Karpas-422 (cell line): ENCODE results near the gene PAEP. TPM values are rescaled to one million over a fixed set of nuclear protein-coding genes. Genes with fewer than 3 reads are reported as not detected.
"Not testable (repeated sequence)": the region's sequence is repeated elsewhere in the genome, so short reads cannot be mapped to it uniquely, and the experiment has no call there.

ENCODE experiments used
- DNase-seq: peaks from one replicate; pipeline ENCODE4 v3.0.0-alpha.2; 2015
- H2AFZ ChIP-seq: fragments of 200-600 bp; sonication (generic); 2 replicates; pipeline ENCODE4 v1.6.1; 2014; ENCODE audit warnings: antibody characterized with exemption, low read length, mixed read lengths
- H3K27ac ChIP-seq: fragments of 200-600 bp; sonication (generic); 2 replicates; pipeline ENCODE4 v1.5.1; 2014; ENCODE audit warnings: mild to moderate bottlenecking, low read length, moderate library complexity
- H3K27me3 ChIP-seq: fragments of 200-600 bp; sonication (generic); 2 replicates; pipeline ENCODE4 v1.6.1; 2014; ENCODE audit warnings: low read length, mixed read lengths
- H3K36me3 ChIP-seq: fragments of 200-600 bp; sonication (generic); 2 replicates; pipeline ENCODE4 v1.6.1; 2014; ENCODE audit warnings: low read length, mixed read lengths; ENCODE audit not compliant: insufficient read depth
- H3K4me1 ChIP-seq: fragments of 200-600 bp; sonication (generic); 2 replicates; pipeline ENCODE4 v1.6.1; 2014; ENCODE audit warnings: mild to moderate bottlenecking, low read length, mixed read lengths
- H3K4me2 ChIP-seq: fragments of 200-600 bp; sonication (generic); 2 replicates; pipeline ENCODE4 v1.6.1; 2014; ENCODE audit warnings: low read length, low read depth, mild to moderate bottlenecking; ENCODE audit not compliant: poor library complexity, severe bottlenecking
- H3K4me3 ChIP-seq: fragments of 200-600 bp; sonication (generic); 2 replicates; pipeline ENCODE4 v1.5.1; 2014; ENCODE audit warnings: mild to moderate bottlenecking, antibody characterized with exemption, low read length, mixed read lengths
- H3K79me2 ChIP-seq: fragments of 200-600 bp; sonication (generic); 2 replicates; pipeline ENCODE4 v1.6.1; 2014; ENCODE audit warnings: mild to moderate bottlenecking, low read length, mixed read lengths
- H3K9ac ChIP-seq: fragments of 200-600 bp; sonication (generic); 2 replicates; pipeline ENCODE4 v1.6.0; 2014; ENCODE audit warnings: low read length
- H3K9me2 ChIP-seq: fragments of 200-600 bp; sonication (generic), shearing (Covaris generic); replicated peaks from 2 replicates; pipeline ENCODE4 v1.6.0; 2014; ENCODE audit warnings: mild to moderate bottlenecking, low read length, moderate library complexity; ENCODE audit not compliant: insufficient read depth
- H3K9me3 ChIP-seq: fragments of 300-700, 200-600 bp; sonication (generic); 2 replicates; pipeline ENCODE4 v1.6.1; 2014; ENCODE audit warnings: low read length, mixed read lengths
- H4K20me1 ChIP-seq: fragments of 200-600 bp; sonication (generic); 2 replicates; pipeline ENCODE4 v1.6.1; 2014; ENCODE audit warnings: mild to moderate bottlenecking, antibody characterized with exemption, low read length, low read depth; ENCODE audit not compliant: insufficient read depth
- total RNA-seq: library from RNA; depleted of rRNA; stranded (reverse); fragments of >200 nt; shearing (Covaris generic); gene quantifications from 2 replicates; pipeline ENCODE4 v1.2.3, GENCODE V29; 2014; ENCODE audit warnings: low replicate concordance

PAEP gene
- total RNA-seq, 1 experiment from 2014 or later = not detected

GRCh38 chr9:135544981-135545635 is 16.4 kb upstream of the PAEP start:
- Histone ChIP-seq H3K4me1 (no peaks in the 10 kb centered on the region), H3K79me2 (no peaks in the 10 kb centered on the region)

DNA sequence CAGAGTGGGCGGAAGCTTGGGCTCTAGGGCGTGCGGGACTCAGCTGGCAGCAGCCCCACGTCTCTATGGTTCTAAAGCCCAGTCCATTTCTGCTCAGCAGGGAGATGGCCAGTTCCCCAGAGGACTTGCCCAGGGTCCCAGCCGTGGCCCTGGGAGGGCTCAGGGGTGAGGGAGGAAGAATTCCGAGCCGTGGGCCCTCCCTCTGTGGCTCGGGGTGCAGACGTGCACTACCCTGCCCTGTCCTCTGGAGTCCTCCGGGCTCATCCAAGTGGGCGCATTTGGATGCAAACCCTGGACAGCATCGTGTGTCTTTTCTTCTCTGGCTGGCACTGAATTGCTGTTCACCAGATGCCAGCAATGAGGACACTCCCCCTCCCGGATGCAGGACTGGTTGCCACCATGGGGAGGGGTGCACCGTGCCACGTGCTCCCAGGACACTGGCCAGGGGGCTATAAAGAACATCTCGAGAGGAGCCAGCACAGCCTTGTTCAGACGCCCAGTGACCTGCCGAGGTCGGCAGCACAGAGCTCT is 15.8 kb upstream of the PAEP start, which contains the start of gene OBP2A:
Gene OBP2A, plus strand, starts transcription at position 481 of the 531 bp plus-strand sequence. CDS start 55 bp downstream, outside the sequence.
- not testable (repeated sequence) for H3K27me3 ChIP-seq, H2AFZ ChIP-seq, H3K79me2 ChIP-seq, H4K20me1 ChIP-seq, DNase-seq, H3K4me2 ChIP-seq, H3K27ac ChIP-seq, H3K9me3 ChIP-seq, H3K4me1 ChIP-seq, H3K36me3 ChIP-seq, H3K9ac ChIP-seq, H3K9me2 ChIP-seq, H3K4me3 ChIP-seq

More at GRCh38 chr9:135544981-135545635, 16.4 kb upstream of the PAEP start:
- no peaks in the 10 kb centered on the region for H3K9me2 ChIP-seq
- H3K36me3 ChIP-seq = no peaks in the 10 kb centered on the region
- no peak overlapping the region for H2AFZ ChIP-seq
- H3K9ac ChIP-seq = no peak overlapping the region
- no peak overlapping the region for H3K4me2 ChIP-seq
- H3K4me3 ChIP-seq = no peak overlapping the region
- no peaks in the 10 kb centered on the region for H4K20me1 ChIP-seq
- DNase-seq = no peak
- H3K9me3 ChIP-seq = no peaks in the 10 kb centered on the region
- no peaks in the 10 kb centered on the region for H3K27me3 ChIP-seq
- no peak overlapping the region for H3K27ac ChIP-seq

DNA sequence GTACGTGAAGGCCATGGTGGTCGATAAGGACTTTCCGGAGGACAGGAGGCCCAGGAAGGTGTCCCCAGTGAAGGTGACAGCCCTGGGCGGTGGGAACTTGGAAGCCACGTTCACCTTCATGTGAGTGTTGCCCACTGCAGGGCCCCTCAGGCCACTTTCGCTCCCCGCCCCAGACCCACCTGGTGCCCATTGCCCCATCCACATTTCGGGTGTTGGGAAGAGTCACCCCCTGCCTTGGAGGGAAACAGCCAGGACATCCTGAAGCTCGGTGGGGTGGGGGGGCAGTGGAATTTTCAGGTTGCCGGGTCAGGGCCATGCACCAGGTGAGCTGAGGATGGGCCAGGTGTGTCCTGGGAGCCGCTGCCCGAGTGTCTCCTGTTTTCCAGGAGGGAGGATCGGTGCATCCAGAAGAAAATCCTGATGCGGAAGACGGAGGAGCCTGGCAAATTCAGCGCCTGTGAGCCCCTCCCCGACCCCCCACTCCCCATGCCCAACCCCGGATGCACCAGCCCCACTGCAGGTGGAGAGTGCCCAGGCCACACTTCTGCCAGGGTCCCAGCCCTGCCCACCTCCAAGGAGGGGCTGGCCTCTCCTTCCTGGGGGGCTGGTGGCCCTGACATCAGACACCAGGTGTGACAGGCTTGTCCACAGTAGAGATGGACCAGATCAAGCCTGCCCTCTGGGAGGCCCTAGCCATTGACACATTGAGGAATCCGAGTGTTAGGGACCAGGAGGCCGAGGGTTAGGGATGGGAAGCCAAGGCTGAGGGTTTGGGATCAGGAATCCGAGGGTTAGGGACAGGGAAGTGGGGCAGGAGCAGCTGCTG is 14.6 kb upstream of the PAEP start:
- not testable (repeated sequence) for H4K20me1 ChIP-seq, DNase-seq, H3K4me2 ChIP-seq, H3K9ac ChIP-seq, H3K4me1 ChIP-seq, H3K27ac ChIP-seq, H3K27me3 ChIP-seq, H3K9me2 ChIP-seq, H3K79me2 ChIP-seq, H3K9me3 ChIP-seq, H3K4me3 ChIP-seq, H3K36me3 ChIP-seq, H2AFZ ChIP-seq

DNA sequence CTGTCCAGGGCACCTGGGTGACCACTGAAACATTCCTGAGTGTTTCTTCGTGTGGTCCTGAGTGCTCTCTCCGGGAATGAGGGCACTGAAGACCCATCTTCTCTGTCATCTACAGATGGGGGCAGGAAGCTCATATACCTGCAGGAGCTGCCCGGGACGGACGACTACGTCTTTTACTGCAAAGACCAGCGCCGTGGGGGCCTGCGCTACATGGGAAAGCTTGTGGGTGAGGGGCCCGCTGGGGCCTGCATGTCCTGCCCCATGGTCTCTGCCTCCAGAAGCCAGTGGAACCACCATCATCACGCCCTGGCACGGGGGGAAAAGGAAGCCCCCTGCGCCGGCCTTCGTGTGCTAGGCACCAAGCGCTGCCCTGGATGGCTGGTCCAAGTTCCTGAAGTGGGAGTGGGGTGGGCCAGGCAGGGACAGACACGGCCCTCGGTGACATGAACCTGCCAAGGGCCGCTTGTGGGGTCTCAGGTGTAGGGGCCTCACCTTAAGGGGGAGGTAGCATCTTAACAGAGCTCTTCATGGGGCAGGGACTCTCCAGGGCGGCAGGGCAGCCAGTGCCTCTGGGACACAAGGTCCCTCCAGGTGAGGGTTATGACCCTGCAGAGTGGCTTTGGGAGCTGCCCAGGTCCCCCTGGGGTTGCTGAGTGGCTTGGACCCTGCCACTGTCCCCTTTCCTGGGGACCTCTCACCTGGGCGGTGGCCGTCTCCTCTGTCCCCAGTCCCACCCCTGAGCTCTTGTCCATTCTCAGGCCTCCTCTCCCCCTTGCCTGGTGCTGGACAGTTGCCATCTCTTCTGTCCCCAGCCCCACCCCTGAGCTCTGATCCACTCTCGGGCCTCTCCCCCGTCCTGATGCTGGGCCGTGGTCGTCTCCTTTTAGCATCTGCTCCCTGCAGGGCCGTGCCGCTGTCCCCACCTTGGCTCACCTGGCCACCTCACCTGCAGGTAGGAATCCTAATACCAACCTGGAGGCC is 13.5 kb upstream of the PAEP start:
- no peak overlapping the region for H3K4me2 ChIP-seq
- no peaks in the 10 kb centered on the region for H3K9me3 ChIP-seq
- DNase-seq = no peak
- no peaks in the 10 kb centered on the region for H3K79me2 ChIP-seq
- no peak overlapping the region for H3K9ac ChIP-seq
- H3K36me3 ChIP-seq = no peaks in the 10 kb centered on the region
- H4K20me1 ChIP-seq = no peaks in the 10 kb centered on the region
- H2AFZ ChIP-seq = no peak overlapping the region
- H3K4me1 ChIP-seq = no peaks in the 10 kb centered on the region
- H3K27ac ChIP-seq = no peak overlapping the region
- H3K9me2 ChIP-seq = no peaks in the 10 kb centered on the region
- H3K4me3 ChIP-seq = no peak overlapping the region
- H3K27me3 ChIP-seq = no peaks in the 10 kb centered on the region

DNA sequence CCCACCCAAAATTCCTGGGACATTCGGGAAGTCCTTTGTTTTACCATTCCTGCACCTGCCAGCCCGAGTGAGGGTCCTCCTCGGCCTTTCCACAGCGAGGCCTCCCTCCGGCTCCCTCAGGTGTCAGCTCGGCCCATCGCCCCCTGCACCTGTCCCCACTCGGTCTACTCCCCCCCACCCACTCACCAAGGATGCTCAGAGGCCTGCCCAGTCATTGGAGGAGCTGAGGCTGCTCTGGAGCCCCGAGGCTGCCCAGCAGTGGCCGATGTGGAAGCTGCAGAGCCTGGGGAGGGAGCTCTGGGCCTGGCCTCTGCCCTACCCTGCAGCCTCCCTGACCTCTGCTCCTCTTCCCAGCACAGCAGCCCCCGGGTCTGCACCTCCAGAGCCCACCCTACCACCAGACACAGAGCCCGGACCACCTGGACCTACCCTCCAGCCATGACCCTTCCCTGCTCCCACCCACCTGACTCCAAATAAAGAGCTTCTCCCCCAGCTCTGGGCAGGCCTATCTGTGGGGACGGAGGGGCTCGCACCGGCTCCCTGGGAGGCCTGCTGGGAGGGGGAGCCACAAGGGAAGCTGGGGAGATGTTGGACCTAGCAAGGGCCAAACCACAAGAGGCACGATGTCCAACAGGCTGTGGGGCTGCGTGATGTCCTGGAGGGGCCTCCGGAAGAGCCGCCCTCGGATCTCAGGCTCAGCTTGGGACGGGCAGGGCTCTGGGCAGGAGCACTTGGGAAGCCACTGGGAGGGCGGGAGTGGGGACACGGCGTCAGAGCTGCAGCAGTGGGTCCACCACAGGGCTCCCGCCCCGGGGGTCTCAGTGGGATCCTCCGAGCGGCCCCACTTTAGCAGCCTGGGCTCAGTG is 11.8 kb upstream of the PAEP start:
- H4K20me1 ChIP-seq, H3K4me3 ChIP-seq, H3K36me3 ChIP-seq: not testable (repeated sequence)

DNA sequence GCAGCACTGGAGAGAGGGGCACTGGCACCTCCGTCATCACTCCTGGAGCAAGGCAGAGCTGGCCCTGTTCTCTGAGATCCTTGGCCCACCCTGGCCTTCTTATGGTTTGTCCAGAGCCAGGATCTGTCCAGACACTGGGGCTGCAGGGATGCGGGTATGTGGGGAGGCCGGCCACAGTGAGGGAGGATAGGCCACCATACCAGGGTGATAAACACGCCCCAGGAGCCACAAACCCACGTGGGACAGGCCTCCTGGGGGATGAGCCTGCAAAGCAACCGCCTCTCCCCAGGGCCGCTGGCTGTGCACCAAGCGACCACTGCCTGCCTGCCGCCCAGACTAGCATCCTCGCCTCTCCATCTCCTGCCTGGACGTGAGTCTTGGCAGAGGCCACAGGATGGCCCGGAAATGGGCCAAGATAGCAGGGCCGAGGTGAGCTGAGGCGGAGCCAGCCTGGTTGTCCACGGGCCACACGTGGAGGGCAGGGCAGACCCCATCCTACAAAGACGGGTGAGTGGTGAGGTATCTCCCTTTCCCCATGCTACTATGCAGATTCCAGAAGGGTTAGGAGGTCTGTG is 11.1 kb upstream of the PAEP start:
- Histone ChIP-seq H3K79me2 (no peaks in the 10 kb centered on the region), H3K4me2 (no peak overlapping the region), H3K9ac (no peak overlapping the region), H3K27me3 (no peaks in the 10 kb centered on the region), H3K36me3 (no peaks in the 10 kb centered on the region), H4K20me1 (no peaks in the 10 kb centered on the region), H3K9me3 (no peaks in the 10 kb centered on the region), H3K4me3 (no peak overlapping the region), H3K4me1 (no peaks in the 10 kb centered on the region), H3K9me2 (no peaks in the 10 kb centered on the region), H2AFZ (no peak overlapping the region), H3K27ac (no peak overlapping the region)
- no peak for DNase-seq

More for the DNA sequence above, 11.8 kb upstream of the PAEP start:
- H3K9me3 ChIP-seq, H3K79me2 ChIP-seq, H3K4me1 ChIP-seq, H3K4me2 ChIP-seq, H2AFZ ChIP-seq, H3K9ac ChIP-seq, H3K27me3 ChIP-seq, DNase-seq, H3K27ac ChIP-seq, H3K9me2 ChIP-seq: not testable (repeated sequence)

GRCh38 chr9:135551031-135551430 is 10.5 kb upstream of the PAEP start:
- H3K4me3 ChIP-seq = no peak overlapping the region
- no peak overlapping the region for H3K9ac ChIP-seq
- H3K4me1 ChIP-seq = no peaks in the 10 kb centered on the region
- H3K9me3 ChIP-seq = no peaks in the 10 kb centered on the region
- no peak for DNase-seq
- no peak overlapping the region for H2AFZ ChIP-seq
- no peaks in the 10 kb centered on the region for H3K79me2 ChIP-seq
- no peaks in the 10 kb centered on the region for H4K20me1 ChIP-seq
- H3K9me2 ChIP-seq = no peaks in the 10 kb centered on the region
- H3K36me3 ChIP-seq = no peaks in the 10 kb centered on the region
- H3K27me3 ChIP-seq = no peaks in the 10 kb centered on the region
- no peak overlapping the region for H3K27ac ChIP-seq
- H3K4me2 ChIP-seq = no peak overlapping the region
